ENCODE data around the gene MAPKAP1.
A peak's percentile ranks its signal among the peaks of the same experiment; 100 is the strongest.

MAPKAP1 gene

DNA sequence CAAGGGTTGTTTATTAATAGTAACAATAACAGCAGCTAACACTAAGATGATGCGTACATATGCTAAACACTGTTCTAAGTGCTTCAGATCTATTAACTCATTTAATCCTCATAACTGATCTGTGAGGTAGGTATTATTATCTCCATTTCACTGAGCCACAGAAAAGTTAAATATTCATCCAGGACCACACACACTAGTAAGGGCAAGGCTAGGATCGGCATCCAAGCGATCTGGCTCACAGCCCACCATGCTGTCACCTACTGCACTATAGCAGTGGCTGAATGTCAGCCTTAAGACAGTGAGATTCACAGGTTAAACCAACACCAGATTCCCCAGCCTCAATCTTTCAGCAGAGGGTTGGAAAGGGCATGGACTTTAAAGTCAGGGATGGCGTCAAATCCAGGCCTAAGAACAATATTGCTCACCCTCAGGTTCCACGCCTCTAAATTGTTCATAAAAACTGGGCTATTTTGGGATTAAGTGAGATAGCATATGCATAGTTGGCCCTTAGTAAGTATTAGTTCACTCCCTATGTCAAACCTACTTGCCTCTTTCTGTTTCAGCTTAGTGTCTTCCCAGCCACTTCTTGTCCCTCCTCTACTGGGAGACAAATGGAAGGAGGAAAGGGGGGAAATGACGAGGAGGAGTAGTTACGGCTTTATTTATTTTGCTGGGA is 150.8 kb downstream of the MAPKAP1 start:
- no peak for DNase-seq

DNA sequence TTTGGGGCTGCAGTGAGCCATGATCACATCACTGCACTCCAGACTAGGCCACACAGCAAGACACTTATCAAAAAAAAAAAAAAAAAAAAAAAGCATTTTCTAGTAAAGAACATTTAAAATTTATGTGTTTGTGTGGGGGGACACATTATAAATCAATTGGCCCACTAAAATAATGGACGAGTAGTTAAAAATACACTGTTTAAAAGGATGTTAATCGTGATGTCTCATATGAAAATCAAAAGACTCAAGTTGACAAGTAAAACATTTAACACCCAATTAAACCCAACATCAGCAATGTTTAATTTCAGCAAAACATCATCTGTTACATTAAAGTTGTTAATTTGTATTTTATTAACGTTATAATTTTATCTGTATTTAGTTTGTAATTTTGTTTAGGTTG is 152.3 kb downstream of the MAPKAP1 start:
- DNase-seq = no peak

DNA sequence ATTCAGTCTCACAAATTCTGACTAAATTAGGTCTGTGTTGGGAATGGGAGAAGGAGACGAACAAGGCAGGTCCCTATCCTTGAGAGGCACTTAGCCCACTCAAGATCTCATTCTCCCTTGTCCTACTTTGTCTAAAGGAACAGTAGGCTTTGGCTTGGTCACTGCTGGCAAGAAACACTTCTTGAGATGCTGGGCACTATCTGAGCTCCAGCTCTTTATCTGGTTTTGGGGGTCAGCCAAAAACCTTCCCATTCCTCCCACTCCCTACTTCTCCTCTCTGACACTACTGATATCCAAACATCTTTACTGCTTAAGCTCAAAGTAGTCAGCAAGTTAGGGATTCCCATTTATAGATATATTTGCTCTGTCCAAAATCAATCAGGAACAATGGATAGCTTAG is 155.2 kb downstream of the MAPKAP1 start:
- no peak for DNase-seq

DNA sequence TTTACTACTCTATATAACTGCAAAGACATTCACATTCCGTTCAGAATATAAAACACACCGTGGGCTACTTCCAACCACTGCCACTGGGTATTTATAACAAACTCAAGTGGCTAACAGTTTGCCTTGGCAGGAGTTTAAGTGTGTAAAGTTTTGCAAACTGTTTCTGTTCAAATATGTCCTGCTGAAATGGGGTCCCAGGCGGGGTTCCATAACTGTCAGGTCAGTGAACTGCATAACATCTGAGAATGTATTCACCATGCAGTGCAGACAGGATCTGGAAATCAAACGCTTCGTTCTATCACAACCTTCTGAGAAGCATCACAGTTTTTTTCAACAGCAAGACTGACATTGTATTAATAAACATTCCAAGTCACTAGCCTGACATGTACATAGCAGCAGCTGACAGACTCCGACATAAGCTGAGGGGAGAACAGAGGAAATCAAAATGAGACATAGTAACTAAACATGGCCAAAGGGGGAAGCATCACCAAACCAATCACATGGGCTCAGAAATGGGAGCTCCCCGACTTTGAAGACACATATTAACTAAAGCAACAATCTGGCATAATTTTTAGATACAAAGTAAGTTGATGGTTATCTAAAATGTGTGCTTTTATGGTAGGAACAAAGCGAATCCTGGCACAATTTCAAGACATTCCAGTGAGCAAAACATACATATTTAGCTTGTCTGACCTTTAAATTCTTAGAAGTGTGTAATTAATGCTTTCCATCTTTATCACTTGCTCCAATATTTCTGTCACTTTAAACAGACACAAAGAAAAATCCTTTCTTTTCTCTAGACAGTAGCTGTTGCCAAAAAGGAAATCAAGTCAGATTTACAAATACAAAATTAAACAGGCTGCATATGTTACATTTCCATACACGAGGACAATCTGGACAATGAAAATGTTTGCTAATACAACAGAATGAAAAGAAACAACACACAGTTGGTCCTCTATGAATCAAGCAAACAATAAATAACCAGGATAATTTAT is 156.8 kb downstream of the MAPKAP1 start:
- DNase-seq = no peak

GRCh38 chr9:125549465-125549871 is 157.5 kb downstream of the MAPKAP1 start:
- DNase-seq = no peak

- DNase-seq = no peak
Observed at GRCh38 chr9:125549039-125549438, 158.0 kb downstream of the MAPKAP1 start.

- peak; percentile 18 to 20 for DNase-seq
Observed at GRCh38 chr9:125548141-125548540, 158.9 kb downstream of the MAPKAP1 start.

GRCh38 chr9:125547368-125547767 is 159.6 kb downstream of the MAPKAP1 start:
- DNase-seq = no peak

DNA sequence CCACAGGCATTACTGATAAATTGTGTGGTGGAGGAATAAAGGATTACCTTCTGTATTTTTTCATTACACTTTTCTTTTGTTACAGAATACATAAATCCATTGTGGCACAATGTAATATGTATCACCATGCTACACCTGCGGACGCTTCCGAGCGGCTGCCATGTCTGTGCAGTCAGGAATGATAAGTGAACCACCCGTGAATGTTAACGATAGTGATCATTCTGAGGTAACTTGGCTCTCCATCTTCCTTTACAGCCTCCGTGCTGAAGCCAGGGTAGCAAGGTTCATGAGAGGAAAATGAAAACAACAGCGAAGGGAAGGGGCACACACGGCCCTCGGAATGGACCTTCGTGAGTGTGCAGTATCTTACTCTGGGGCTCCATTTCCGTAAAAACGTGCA is 161.2 kb downstream of the MAPKAP1 start:
- DNase-seq = no peak

DNA sequence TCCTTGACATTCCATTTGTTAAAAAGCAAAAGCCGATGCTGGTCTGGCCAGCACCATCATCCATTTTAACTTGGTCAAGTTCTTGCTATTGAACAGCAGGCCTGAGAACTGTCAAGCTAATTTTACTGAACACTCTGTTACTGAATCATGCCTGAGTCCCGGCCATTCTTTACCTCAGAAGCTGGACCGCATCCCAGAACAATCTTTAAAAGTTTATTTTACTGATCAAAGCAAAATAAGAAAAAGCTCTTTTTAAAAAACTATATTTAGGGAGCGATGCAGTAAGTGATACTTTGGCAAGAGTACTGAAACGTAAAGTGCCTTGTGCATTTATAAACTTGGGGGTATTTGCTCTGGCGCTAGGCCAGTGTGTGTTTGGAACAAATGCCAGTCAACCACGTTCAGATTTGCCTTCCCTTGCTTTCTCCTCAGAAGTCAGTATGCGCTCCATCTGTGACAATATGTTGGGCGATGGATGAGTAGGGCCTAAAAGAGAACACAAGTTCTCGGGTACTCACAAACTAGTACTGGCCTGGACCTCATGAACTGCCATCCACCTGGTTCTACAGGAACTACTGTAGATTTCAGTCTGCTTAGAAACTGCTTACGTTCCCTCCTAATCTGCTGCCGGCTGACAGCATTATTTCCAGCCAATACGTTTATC is 161.9 kb downstream of the MAPKAP1 start:
- DNase-seq = no peak

GRCh38 chr9:125544484-125544883 is 162.5 kb downstream of the MAPKAP1 start:
- DNase-seq = no peak

DNA sequence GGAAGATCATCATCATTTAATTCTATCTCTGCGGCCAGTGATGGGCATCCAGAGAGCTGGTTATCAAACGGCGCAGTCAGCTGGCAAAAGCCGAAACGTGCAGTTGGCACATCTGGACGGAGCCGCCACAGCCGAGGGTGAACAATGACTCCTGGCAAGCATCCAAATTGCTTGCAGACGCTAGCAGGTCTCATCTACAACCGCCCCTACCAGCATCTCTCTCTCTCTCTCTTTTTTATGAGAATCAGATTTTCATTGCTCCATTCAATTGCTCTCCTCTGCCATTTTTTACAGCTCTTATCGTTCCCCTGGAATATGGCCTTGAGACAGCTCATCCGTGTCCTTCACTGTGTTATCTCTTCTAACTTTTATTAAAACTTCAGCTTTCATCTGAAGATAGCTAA is 165.2 kb downstream of the MAPKAP1 start:
- DNase-seq = peak; percentile 73 to 88

DNA sequence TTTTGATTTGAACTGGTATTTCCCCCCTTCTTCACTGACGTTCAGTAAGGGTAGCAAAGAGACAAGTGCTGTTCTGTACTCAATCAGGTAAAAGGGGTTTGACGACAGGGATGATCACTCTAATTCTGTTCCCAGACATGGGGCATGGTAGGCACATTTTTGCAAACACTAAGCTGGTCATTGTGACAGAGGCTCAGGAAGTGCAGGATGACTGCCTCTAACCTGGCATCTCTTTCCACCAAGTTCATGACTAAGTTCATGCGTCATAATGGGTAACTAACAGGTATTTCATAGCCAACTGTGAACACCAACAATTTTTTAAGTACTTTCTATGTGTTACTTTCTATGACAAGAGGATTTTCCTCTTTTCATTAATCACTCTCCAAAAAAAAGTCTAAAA is 166.5 kb downstream of the MAPKAP1 start:
- no peak for DNase-seq

- DNase-seq = peak; percentile 69 to 73
Observed at GRCh38 chr9:125538092-125538473, 168.9 kb downstream of the MAPKAP1 start.

- no peak for DNase-seq
Observed at GRCh38 chr9:125537442-125538091, 169.4 kb downstream of the MAPKAP1 start.

GRCh38 chr9:125536776-125537175 is 170.2 kb downstream of the MAPKAP1 start:
- no peak for DNase-seq

GRCh38 chr9:125536167-125536772 is 170.7 kb downstream of the MAPKAP1 start:
- DNase-seq = no peak

GRCh38 chr9:125534971-125535701 is 171.9 kb downstream of the MAPKAP1 start:
- no peak for DNase-seq

DNA sequence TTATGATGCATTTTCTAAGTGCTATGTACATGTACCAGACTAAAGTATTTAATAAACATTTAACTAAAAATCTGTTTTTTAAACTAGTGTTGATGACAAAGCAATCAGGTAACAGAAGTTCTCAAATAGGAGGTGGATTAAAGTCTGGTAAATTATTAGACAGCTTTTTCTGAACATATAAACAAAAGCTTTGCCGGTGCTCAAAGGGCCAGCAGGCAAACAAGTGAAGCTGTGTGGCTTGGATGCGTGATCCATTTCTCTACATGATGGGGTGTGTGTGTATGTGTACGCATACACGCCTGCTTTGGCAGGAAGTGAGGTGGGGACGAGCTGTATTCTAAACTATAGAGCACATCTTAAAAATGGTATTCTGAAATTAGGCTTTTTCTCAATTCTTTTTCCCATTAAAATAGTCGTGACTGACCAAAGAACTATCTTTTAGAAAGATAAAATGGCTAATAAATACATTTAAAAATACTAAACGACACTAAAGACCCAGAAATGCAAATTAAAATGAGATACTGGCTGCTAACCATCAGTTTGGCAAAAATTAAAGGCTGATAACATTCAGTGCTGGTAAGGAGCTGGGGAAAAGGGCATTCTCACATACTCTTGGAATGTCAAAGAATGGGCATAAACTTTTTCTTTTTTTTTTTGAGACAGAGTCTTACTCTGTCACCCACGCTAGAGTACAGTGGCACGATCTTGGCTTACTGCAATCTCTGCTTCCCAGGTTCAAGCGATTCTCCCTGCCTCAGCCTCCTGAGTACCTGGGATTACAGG is 174.0 kb downstream of the MAPKAP1 start:
- no peak for DNase-seq

GRCh38 chr9:125532412-125532811 is 174.6 kb downstream of the MAPKAP1 start:
- DNase-seq = no peak
